ENCODE data around the gene HAND1. TPM values are rescaled to one million over a fixed set of nuclear protein-coding genes. Genes with fewer than 3 reads are reported as not detected.

The HAND1 gene
- total RNA-seq, 1 donor from 2014 or later, result 0.21 TPM

- intact Hi-C loops (cut with DNase I), result no loop called here
- ATAC-seq (no peak), DNase-seq (no peak)
- no peaks in the 10 kb centered on the region for H3K36me3 ChIP-seq
- H3K9me3 ChIP-seq, result no peaks in the 10 kb centered on the region
- no peaks in the 10 kb centered on the region for H3K4me1 ChIP-seq
- no peak overlapping the region for H3K4me3 ChIP-seq
- TF ChIP-seq CTCF (IDR thresholded peaks at IDR 0.05), result no peak
- no peaks in the 10 kb centered on the region for H3K27me3 ChIP-seq (ENCODE audit: low read depth)
- H3K27ac ChIP-seq, result no peak overlapping the region
These were observed 49.8 kb downstream of the HAND1 start for GRCh38 chr5:154428208-154428607.

Other genes with a start within 250 kb of the HAND1 start
- 43.2 TPM for gene SAP30L, start 32.2 kb downstream of the HAND1 start, total RNA-seq